GM21360 (cell line): Measurements from ENCODE around the gene TSGA10IP.

Source experiments
- ATAC-seq: cut with Tn5 transposase; IDR thresholded peaks from one replicate; pipeline ENCODE4 v1.9.1; 2021; ENCODE audit warnings: mild to moderate bottlenecking, moderate library complexity; ENCODE audit not compliant: unreplicated experiment

The TSGA10IP gene

DNA sequence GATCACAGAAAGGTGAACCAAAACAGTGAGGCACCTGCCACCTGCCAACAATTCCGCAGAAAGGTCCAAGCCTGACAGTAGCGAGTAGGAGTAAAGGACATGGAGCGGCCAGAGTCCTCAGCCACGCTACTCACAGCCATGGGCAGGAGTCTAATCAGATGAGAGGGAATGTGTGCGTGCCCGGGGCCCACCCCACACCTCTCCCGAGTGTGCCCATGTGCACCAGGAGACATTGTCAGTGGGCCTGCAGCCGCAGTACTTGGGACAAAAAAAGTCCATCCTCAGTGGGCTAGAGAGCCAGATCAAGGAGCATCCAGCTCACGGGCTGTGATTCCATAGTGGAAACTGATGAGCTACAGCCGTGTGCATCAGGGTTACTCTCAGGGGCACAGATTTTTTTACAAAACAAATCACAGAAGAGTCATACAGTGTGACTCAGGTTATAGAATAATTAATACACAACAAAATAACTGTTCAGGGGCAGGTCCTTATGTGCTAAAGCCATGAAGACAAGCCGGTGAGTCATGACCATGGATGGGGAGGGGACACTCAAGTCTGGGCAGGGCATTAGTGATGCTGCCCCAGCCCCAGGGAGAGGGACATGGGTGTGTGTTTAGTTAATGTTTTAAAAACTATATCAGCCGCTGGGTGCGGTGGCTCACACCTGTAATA lies 28.3 kb downstream of the TSGA10IP start:
- ATAC-seq = no peak

DNA sequence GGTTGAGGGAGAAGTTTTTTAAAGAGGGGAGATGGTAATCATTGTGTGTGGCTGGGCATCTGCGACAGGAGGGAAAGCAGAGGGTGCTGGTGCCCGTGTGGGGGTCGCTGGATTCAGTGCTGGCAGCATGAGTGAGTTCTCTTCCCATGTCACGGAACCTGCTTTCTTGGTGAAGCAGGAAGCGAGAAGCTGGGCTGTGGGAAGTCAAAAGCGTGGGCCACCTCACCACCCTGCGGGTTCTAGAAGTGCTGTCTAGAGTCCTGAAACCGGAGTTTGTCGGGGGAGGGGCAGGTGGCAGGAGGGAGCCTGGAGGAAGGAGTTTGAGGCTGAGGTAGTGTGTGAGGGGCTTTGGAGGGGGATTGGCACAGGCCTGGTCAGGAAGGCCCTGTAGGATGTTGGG lies 30.5 kb downstream of the TSGA10IP start:
- ATAC-seq = no peak

DNA sequence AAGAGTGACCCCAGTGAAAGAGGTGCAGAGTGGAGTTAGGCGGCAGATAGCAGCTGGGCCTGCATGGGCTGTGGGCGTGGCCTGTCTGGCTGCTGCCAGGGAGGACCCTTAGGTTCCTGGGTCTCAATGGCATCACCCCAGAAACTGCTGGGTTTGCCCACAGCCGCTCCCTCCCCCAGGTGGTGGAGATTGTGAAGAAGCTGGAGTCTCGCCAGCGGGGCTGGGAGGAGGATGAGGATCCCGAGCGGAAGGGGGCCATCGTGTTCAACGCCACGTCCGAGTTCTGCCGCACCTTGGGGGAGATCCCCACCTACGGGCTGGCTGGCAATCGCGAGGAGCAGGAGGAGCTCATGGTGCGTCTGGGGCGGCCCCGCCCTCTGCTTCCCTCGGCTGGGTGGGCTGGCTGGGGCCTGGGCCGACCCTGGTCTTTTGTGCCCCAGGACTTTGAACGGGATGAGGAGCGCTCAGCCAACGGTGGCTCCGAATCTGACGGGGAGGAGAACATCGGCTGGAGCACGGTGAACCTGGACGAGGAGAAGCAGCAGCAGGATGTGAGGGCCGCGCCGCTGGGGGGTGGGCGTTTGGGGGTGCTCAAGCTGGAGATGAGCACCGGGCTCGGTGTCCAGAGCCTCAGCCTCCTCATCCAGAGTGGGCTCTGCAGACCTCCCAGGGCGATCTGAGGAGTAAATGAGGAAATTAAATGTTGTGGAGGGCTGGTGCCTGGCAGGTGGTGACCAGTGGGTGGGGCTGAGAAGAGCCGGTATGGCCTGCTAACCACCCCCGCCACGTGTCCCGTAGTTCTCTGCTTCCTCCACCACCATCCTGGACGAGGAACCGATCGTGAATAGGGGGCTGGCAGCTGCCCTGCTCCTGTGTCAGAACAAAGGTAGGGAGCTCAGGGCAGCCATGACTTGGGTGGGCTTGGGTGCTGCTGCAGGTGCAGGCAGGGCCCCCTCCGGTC lies 31.2 kb downstream of the TSGA10IP start:
- ATAC-seq = no peak

GRCh38 chr11:65977621-65978390 lies 32.5 kb downstream of the TSGA10IP start:
- ATAC-seq = no peak

- no peak for ATAC-seq
Observed at GRCh38 chr11:65978391-65979238, 33.3 kb downstream of the TSGA10IP start.

GRCh38 chr11:65979261-65979759 lies 34.0 kb downstream of the TSGA10IP start:
- no peak for ATAC-seq

DNA sequence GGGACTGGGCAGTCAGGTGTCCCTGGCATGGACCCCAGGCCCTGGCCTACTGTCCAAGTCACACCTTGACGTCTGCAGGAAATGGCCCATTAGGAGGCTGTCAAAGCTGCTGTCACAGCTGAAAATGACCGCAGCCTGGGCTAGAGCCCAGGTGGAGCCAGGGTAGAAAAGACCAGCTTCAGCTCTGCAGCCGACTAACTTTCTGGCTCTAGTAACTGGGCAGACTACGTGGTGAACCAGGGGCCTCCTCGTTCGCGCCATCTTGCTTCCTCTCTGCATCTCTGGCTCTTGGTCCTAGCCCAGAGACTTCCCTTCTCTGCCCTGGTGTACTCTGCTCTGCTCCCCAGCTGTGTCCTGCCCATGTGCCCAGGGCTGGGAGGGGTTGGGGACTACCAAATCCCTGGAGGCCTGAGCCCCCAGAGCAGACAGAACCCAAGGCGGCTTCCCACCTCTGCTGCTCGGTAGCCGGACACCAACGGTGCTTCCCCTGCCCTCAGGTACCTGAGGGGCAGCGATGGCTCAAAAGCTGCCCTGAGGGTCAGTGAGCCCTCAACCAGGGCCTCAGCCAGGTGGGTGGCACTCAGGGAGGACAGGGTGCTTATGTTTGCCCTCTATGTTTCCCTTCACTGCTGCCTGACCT lies 35.9 kb downstream of the TSGA10IP start:
- no peak for ATAC-seq

- ATAC-seq = no peak
Observed at GRCh38 chr11:65981972-65982823, 36.9 kb downstream of the TSGA10IP start.

DNA sequence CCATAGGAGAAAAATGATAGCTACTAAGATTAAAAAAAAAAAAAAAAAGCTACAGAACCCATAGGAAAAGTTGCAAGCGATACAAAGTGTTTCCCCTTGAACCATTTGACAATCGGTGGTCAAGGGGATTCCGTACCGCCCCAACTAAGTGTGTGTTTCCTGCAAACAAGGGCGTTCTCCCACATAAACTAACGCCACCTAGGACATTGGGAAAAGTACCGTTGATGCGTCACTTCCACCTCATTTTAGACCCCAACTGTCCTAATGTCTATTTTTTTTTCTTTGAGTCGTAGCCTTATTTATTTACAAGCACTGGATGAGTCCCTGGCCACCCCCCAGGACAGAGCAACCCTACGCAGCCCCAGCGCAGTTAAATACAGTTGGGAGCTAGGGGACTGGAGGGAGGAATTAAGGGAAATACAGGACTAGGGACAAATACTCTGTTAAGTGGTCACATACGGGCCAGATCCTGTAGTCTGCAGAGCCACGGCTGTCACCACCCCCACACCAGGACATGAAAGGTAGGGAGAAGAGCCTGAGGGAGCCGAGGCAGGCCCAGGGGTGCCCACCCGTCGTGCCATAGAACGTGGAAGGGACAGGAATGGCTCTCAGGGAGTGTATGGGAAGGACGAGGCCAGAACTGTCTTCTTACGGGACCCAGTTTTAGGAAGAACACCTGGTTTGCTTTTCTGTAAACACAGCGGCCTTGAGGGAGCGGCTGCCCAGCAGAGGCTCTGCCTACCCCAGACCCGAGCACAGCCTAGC lies 37.7 kb downstream of the TSGA10IP start:
- ATAC-seq = no peak

DNA sequence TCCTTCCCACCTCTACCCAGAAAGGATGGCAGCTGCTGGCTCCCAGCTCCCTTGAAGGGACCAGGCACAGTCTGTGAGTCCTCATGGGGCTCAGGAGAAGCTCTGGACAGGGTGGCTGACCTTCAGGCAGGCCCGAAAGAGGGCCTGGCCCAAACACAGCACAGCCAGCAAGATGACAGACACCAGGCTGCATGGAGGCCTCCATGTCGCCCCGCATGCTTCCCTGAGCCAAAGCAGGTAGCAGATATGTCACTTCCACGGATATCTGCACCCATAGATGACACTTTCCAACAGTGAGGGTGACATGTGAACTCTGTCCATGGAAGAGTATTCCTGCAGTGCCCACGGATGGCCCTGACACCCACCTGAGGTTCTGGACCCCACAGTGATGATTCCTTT lies 38.3 kb downstream of the TSGA10IP start:
- ATAC-seq = no peak

DNA sequence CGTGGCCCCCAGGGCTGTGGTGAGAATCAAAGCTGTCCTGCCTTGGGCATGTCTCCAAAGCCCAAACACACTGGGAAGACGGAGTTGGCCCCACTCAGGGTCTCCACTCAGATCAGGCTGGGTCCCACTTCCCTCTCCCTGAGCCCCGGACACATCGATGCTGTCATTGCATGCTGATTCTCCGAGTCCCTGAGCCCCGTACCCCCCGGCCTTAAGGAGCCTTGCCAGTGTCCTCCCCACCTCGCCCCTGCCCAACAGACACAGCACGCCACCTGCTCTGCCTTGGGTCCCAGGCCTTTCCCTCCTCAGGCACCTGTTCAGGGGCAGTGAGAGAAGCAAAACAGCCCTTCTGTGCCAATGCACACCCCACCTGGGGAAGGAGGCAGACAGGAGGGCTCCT lies 42.1 kb downstream of the TSGA10IP start:
- ATAC-seq = no peak

- peak; percentile 82 for ATAC-seq
Observed at GRCh38 chr11:65988791-65989592, 43.7 kb downstream of the TSGA10IP start.

- no peak for ATAC-seq
Observed at GRCh38 chr11:65992056-65992455, 46.8 kb downstream of the TSGA10IP start.

- no peak for ATAC-seq
Observed at GRCh38 chr11:65997286-65997685, 52.0 kb downstream of the TSGA10IP start.

GRCh38 chr11:66001942-66002647 lies 56.8 kb downstream of the TSGA10IP start, which contains the start of the genes BANF1 and EIF1AD:
Gene BANF1, plus strand, starts transcription at chr11:66002503. Its CDS starts 748 bp downstream, at chr11:66003251.
Gene EIF1AD, minus strand, starts transcription at chr11:66002157. Its CDS starts 1,768 bp downstream, at chr11:66000389.
- no peak for ATAC-seq

DNA sequence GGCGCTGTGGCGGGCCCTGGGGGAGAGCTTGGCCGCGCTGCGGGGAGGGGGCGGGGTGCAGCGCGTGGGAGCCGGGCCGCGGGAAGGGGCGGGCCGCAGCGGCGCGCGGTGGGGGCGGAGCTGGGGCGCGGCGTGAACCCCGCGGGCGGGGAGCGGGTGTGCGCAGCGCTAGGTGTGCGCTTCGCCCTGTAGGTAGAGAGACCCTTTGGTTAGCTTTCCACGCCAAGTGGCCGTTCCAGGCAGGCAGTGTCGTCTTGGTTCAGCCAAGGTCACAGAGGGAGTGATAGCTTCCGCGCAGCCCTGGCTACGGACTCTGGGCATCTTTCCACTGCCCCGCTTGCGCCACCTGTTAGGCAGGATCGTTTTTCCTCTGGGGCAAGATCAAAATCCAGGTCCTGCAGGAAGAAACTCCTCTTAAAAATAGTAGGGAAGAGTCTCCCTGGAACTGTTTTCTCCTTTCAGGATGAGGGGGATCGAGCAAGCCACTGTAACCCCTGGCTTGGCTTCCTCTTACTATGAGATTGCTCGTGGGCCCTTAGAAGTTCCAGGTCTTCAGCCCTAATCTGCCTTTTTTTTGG lies 57.5 kb downstream of the TSGA10IP start:
- no peak for ATAC-seq
